Measurements from ENCODE around the gene MRPS21. TPM values are rescaled to one million over a fixed set of nuclear protein-coding genes. Genes with fewer than 3 reads are reported as not detected.
A peak's percentile ranks its signal among the peaks of the same experiment; 100 is the strongest.

MRPS21 gene
- total RNA-seq = 10 to 100 TPM; 62.9 to 68.7 TPM
- 10 to 100 TPM; 68.2 to 89.4 TPM for polyA plus RNA-seq

DNA sequence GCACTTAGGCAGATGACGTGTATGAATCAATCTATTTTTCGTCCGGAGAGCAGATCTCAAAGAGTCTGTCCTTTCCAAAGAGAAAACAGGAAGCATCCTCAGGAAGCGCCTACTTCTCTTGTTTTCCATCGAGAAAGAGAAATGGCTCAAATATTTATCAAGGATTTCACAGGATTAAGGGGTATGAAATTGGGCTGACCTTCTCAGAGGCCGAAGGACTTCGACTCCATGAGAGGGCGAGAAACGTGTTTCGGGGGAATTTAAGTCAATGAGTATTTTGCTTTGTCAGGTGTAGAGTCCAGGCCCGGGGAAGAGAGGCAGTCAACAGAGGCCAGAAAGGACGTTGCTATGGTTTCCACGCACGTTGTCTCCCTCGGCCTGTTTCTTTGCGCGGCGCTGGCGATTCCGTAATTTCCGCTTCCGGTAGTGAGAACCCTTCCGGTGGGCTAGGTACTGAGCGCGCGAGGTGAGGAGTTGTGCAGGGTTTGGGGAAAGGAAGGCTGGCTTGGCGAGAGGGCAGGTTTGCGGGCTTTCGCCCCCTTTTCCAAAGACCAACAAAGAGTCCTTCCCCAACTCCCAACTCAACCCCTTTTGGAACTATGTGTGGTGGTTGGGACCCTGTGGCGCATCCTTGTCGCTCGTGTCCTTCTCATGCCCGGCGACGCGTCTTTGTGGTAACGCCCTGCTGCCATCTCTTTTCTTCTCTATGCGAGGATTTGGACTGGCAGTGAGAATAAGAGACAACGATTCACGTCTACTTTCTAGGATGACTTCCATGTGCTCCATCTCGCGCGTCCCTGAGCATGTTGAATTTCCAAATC is at the start of gene MRPS21:
Gene MRPS21 (plus strand): TSS at position 429 of the 821 bp plus-strand sequence. CDS start 506 bp downstream, outside the sequence.
- peak within 1 kb of the TSS; percentile 90 for H3K27ac ChIP-seq (ENCODE audit: low read depth, low read length)
- ChIA-PET CTCF (ENCODE audit: partially characterized antibody) (no interaction called here), POLR2A (ENCODE audit: partially characterized antibody) (no interaction called here)
- peak; percentile 86 to 90 (median 90) for DNase-seq
- H3K4me1 ChIP-seq (ENCODE audit: insufficient read depth, low read length) = peaks cover 20% of the 10 kb centered on the region
- Mint-ChIP-seq H3K9me3 (no peaks in the 10 kb centered on the region), H3K4me3 (peak within 1 kb of the TSS; percentile 89 to 96 (median 94)), H3K4me1 (peaks cover 20 to 34% (median 29%) of the 10 kb centered on the region in 4 donors), H3K36me3 (peaks cover 16 to 38% of the 10 kb centered on the region in 2 donors), H3K27ac (peak within 1 kb of the TSS; percentile 92 to 100 (median 98)), H3K27me3 (no peaks in the 10 kb centered on the region)
- H3K4me3 ChIP-seq (ENCODE audit: low read length in 2 of 2) = peak within 1 kb of the TSS; percentile 52 to 67
- intact Hi-C loops (cut with micrococcal nuclease) = loop anchor here (1.0 to 2.0 kb wide), 4 partner anchors 11 to 70 kb away; partner anchors contain the start of genes CIART and PRPF3
- no peaks in the 10 kb centered on the region for H3K9me3 ChIP-seq (ENCODE audit: control insufficient read depth in 1 of 2, low read length in 2 of 2)
- peaks cover 7% of the 10 kb centered on the region for H3K36me3 ChIP-seq (ENCODE audit: insufficient read depth, low read length)
- no peaks in the 10 kb centered on the region for H3K27me3 ChIP-seq (ENCODE audit: insufficient read depth, low read length)

DNA sequence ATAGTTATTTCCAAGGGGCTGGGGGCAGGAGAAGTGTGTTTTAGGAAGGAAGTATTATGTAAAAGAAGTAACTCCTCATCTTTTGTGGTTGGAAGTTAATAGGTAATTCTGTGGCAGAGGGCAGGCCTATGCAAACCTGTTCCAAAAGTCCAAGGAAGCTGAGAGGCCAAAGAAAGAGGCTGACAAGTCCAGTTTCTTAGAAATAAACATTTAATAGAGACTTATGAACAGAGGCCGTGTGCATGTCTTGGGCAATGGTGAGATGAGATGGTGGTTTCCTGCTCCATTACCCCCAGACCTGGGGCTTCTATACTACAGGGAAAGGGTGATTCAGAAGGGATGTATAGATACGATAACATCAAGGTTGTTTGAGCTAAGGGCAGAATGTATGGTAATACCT is 43.7 kb upstream of the MRPS21 start:
- ChIA-PET POLR2A (ENCODE audit: partially characterized antibody) (interaction anchor here (0.5 kb wide), 1 partner anchor 906 kb away, joined by 3 read pairs; no protein-coding TSS in a partner anchor), CTCF (ENCODE audit: partially characterized antibody) (interaction anchor here (0.6 to 1.1 kb wide), 2 partner anchors 32 to 91 kb away, joined by 3 read pairs; no protein-coding TSS in a partner anchor)
- Mint-ChIP-seq H3K4me1 (no peaks in the 10 kb centered on the region), H3K27me3 (peaks cover 2 to 3% of the 10 kb centered on the region in 2 donors), H3K36me3 (no peaks in the 10 kb centered on the region), H3K9me3 (no peaks in the 10 kb centered on the region), H3K27ac (no peak overlapping the region), H3K4me3 (no peak overlapping the region)
- Histone ChIP-seq H3K4me3 (ENCODE audit: low read length in 2 of 2) (no peak overlapping the region), H3K9me3 (ENCODE audit: control insufficient read depth in 1 of 2, low read length in 2 of 2) (no peaks in the 10 kb centered on the region), H3K36me3 (ENCODE audit: insufficient read depth, low read length) (no peaks in the 10 kb centered on the region), H3K27ac (ENCODE audit: low read depth, low read length) (no peak overlapping the region), H3K27me3 (ENCODE audit: insufficient read depth, low read length) (no peaks in the 10 kb centered on the region), H3K4me1 (ENCODE audit: insufficient read depth, low read length) (no peaks in the 10 kb centered on the region)
- no peak for DNase-seq
- intact Hi-C loops (cut with micrococcal nuclease) = no loop called here

DNA sequence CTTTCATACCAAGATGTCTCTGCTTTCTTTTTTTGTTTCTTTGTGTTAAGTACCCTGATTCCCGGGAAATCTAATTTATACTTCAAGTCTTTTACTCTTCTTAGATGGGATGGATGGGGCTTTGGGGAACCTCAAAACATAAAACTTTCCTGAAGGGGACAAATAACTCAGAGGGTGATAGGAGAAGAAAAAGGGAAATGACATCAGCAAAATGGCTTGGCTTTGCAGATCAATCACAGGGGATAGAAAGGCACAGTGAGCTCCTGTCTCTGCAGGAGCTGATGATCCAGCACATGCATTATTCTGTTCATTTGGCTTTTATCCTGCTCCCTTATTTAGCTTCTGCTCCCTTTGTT is 37.5 kb upstream of the MRPS21 start:
- H3K36me3 Mint-ChIP-seq = no peaks in the 10 kb centered on the region
- no peaks in the 10 kb centered on the region for H3K9me3 Mint-ChIP-seq
- H3K4me1 ChIP-seq (ENCODE audit: insufficient read depth, low read length) = peaks cover 15% of the 10 kb centered on the region
- H3K27me3 Mint-ChIP-seq = peaks cover 21 to 28% of the 10 kb centered on the region in 2 donors
- H3K27me3 ChIP-seq (ENCODE audit: insufficient read depth, low read length) = peaks cover 27% of the 10 kb centered on the region
- ChIA-PET CTCF (ENCODE audit: partially characterized antibody) (interaction anchor here (0.7 to 4.5 kb wide), 32 partner anchors 9 to 933 kb away, joined by 3 to 45 read pairs (median 5); partner anchors contain the start of genes APH1A, C1orf54, CIART and FALEC), POLR2A (ENCODE audit: partially characterized antibody) (interaction anchor here (0.6 to 1.5 kb wide), 5 partner anchors 12 to 305 kb away, joined by 3 to 7 read pairs (median 4); partner anchors contain the start of gene APH1A)
- no peaks in the 10 kb centered on the region for H3K36me3 ChIP-seq (ENCODE audit: insufficient read depth, low read length)
- peaks cover 8 to 21% (median 13%) of the 10 kb centered on the region in 4 donors for H3K4me1 Mint-ChIP-seq
- intact Hi-C loops (cut with micrococcal nuclease) = loop anchor here (1.0 to 5.0 kb wide), 2 partner anchors 25 to 741 kb away; no protein-coding TSS in a partner anchor
- H3K9me3 ChIP-seq (ENCODE audit: control insufficient read depth in 1 of 2, low read length in 2 of 2) = no peaks in the 10 kb centered on the region
- H3K27ac Mint-ChIP-seq = peak overlapping the region in 2 of 7 donors; percentile 20 to 68
- H3K4me3 ChIP-seq (ENCODE audit: low read length in 2 of 2) = no peak overlapping the region
- no peak for DNase-seq
- peak overlapping the region in 7 of 8 donors; percentile 63 to 85 (median 79) for H3K4me3 Mint-ChIP-seq
- H3K27ac ChIP-seq (ENCODE audit: low read depth, low read length) = no peak overlapping the region

DNA sequence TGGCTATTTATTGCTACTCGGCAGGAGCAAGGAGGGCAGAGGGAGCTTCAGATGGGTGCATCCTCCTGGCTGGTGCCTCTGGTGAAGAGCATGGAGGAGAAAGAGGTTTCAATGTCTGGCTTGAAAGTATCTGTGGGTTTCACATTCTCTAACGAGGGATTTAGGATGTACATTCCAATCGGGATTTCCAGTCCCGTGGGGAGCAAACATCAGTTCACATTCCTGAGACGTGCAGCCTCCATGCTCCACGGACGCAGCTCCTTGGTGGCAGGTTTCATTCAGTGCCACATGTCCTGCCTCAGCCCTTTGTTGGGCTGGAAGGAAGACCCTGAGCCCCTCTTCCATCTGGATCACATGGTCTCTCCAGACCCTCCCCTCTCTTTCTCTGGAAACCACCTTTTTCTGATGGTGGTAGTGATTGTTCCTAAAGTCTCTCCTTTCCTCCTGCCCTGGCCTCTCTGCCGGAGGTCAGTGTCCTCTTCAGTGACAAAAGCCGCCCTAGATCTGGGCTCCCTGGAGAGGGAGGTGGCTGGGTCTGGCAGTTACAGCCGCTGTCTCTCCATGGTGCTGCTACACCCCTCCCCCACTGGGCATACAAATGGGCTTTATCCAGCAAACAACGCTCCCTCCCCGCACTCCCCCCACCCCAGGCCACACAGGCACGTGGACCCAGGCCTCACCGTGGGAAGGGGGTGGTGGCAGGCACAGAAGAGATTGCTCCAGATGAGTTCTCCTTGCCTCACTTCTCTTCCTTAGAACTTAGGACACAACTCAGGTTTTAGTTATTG is 36.9 kb upstream of the MRPS21 start:
- H3K9me3 ChIP-seq (ENCODE audit: control insufficient read depth in 1 of 2, low read length in 2 of 2) = no peaks in the 10 kb centered on the region
- intact Hi-C loops (cut with micrococcal nuclease) = loop anchor here (1.0 to 5.0 kb wide), 2 partner anchors 25 to 741 kb away; no protein-coding TSS in a partner anchor
- Mint-ChIP-seq H3K27ac (no peak overlapping the region), H3K4me1 (peaks cover 8 to 21% (median 13%) of the 10 kb centered on the region in 4 donors), H3K27me3 (peaks cover 21 to 28% of the 10 kb centered on the region in 2 donors), H3K4me3 (peak overlapping the region in 3 of 8 donors; percentile 4 to 85 (median 81)), H3K9me3 (no peaks in the 10 kb centered on the region), H3K36me3 (no peaks in the 10 kb centered on the region)
- no peaks in the 10 kb centered on the region for H3K36me3 ChIP-seq (ENCODE audit: insufficient read depth, low read length)
- H3K4me3 ChIP-seq (ENCODE audit: low read length in 2 of 2) = no peak overlapping the region
- H3K27me3 ChIP-seq (ENCODE audit: insufficient read depth, low read length) = peaks cover 27% of the 10 kb centered on the region
- no peak for DNase-seq
- H3K4me1 ChIP-seq (ENCODE audit: insufficient read depth, low read length) = peaks cover 15% of the 10 kb centered on the region
- no peak overlapping the region for H3K27ac ChIP-seq (ENCODE audit: low read depth, low read length)
- POLR2A ChIA-PET (ENCODE audit: partially characterized antibody) = interaction anchor here (0.6 to 1.5 kb wide), 4 partner anchors 12 to 304 kb away, joined by 3 to 7 read pairs (median 4); partner anchors contain the start of gene APH1A
- CTCF ChIA-PET (ENCODE audit: partially characterized antibody) = interaction anchor here (0.7 to 4.5 kb wide), 31 partner anchors 9 to 933 kb away, joined by 3 to 45 read pairs (median 5); partner anchors contain the start of genes APH1A, C1orf54, CIART and FALEC

DNA sequence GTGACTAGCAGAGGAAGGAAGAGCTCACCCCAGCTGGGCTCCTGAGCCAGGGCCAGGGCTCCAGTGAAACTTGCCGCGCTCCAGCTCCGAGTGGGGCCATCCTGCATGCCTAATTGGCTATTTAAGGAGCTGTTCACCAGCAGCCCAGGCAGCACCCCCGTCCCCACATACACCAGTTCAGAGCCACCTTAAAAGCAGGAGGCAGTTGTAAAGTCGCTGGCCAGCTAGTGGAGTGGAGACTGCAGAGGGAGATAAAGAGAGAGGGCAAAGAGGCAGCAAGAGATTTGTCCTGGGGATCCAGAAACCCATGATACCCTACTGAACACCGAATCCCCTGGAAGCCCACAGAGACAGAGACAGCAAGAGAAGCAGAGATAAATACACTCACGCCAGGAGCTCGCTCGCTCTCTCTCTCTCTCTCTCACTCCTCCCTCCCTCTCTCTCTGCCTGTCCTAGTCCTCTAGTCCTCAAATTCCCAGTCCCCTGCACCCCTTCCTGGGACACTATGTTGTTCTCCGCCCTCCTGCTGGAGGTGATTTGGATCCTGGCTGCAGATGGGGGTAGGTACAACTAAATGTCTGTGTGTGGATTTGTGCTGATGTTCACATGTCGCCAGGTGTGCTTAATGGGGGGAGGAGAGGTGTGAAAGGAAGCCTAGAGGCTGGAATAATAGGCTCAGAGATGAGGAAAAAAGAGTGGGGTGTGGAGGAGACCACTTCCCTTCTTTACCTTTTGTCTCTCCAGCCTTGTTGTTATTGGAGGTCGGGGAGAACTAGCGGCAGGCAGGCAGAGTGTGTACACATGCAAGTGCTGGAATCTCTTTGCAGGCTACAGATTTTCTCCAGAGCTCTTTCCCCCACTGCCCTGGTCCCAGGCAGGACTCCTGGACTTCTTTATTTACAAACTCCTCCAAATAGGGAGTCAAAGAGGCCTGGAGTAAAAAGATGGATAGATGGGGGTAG is 35.8 kb upstream of the MRPS21 start, which contains the start of gene CA14:
Gene CA14 (plus strand): TSS at position 151 of the 962 bp plus-strand sequence. CDS start 355 bp downstream, at position 506.
- ChIA-PET POLR2A (ENCODE audit: partially characterized antibody) (no interaction called here), CTCF (ENCODE audit: partially characterized antibody) (interaction anchor here (4.5 kb wide), 1 partner anchor 24 kb away, joined by 45 read pairs; the partner anchor contains the start of gene CIART)
- H3K4me1 Mint-ChIP-seq = peaks cover 8 to 25% (median 13%) of the 10 kb centered on the region in 4 donors
- H3K4me3 Mint-ChIP-seq = peak within 1 kb of the TSS in 2 of 8 donors; percentile 4 to 81
- H3K27ac Mint-ChIP-seq = peak within 1 kb of the TSS in 1 of 7 donors; percentile 55
- intact Hi-C loops (cut with micrococcal nuclease) = loop anchor here (5.0 kb wide), 1 partner anchor 739 kb away; no protein-coding TSS in a partner anchor
- H3K27ac ChIP-seq (ENCODE audit: low read depth, low read length) = no peak within 1 kb of the TSS
- no peaks in the 10 kb centered on the region for H3K9me3 Mint-ChIP-seq
- H3K27me3 Mint-ChIP-seq = peaks cover 21 to 28% of the 10 kb centered on the region in 2 donors
- H3K4me3 ChIP-seq (ENCODE audit: low read length in 2 of 2) = no peak within 1 kb of the TSS
- no peaks in the 10 kb centered on the region for H3K36me3 Mint-ChIP-seq
- no peaks in the 10 kb centered on the region for H3K9me3 ChIP-seq (ENCODE audit: control insufficient read depth in 1 of 2, low read length in 2 of 2)
- peaks cover 15% of the 10 kb centered on the region for H3K4me1 ChIP-seq (ENCODE audit: insufficient read depth, low read length)
- peaks cover 27% of the 10 kb centered on the region for H3K27me3 ChIP-seq (ENCODE audit: insufficient read depth, low read length)
- no peaks in the 10 kb centered on the region for H3K36me3 ChIP-seq (ENCODE audit: insufficient read depth, low read length)
- no peak for DNase-seq

DNA sequence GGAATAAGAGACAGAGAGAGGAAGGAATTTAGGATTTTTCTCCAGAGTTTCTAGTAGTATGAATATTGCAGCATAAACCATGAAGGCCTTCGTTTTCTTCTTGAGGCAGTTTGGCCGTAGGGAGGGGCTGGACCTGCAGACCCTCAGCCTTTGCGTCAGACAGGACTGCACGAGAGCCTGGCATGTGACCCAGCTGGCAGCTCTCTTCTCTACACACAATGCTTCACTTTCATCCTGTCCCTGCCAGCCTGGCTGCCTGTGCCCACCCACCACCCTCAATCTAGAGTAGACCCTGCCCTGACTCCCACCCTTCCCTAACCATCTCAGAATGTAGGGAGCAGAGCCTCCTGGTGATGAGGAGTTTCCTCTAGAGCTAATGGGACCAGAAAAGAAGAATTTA is 34.4 kb upstream of the MRPS21 start:
- CTCF ChIA-PET (ENCODE audit: partially characterized antibody) = no interaction called here
- H3K4me3 ChIP-seq (ENCODE audit: low read length in 2 of 2) = no peak overlapping the region
- H3K27ac Mint-ChIP-seq = no peak overlapping the region
- POLR2A ChIA-PET (ENCODE audit: partially characterized antibody) = no interaction called here
- no peaks in the 10 kb centered on the region for H3K9me3 Mint-ChIP-seq
- H3K9me3 ChIP-seq (ENCODE audit: control insufficient read depth in 1 of 2, low read length in 2 of 2) = no peaks in the 10 kb centered on the region
- no peaks in the 10 kb centered on the region for H3K36me3 Mint-ChIP-seq
- peaks cover 8 to 25% (median 13%) of the 10 kb centered on the region in 4 donors for H3K4me1 Mint-ChIP-seq
- peak overlapping the region in 1 of 8 donors; percentile 49 for H3K4me3 Mint-ChIP-seq
- DNase-seq = no peak
- peaks cover under 1% of the 10 kb centered on the region for H3K36me3 ChIP-seq (ENCODE audit: insufficient read depth, low read length)
- H3K27me3 Mint-ChIP-seq = peaks cover 21 to 24% of the 10 kb centered on the region in 2 donors
- H3K4me1 ChIP-seq (ENCODE audit: insufficient read depth, low read length) = peaks cover 15% of the 10 kb centered on the region
- peaks cover 27% of the 10 kb centered on the region for H3K27me3 ChIP-seq (ENCODE audit: insufficient read depth, low read length)
- intact Hi-C loops (cut with micrococcal nuclease) = loop anchor here (5.0 kb wide), 1 partner anchor 738 kb away; no protein-coding TSS in a partner anchor
- no peak overlapping the region for H3K27ac ChIP-seq (ENCODE audit: low read depth, low read length)

Data from CD4-positive, alpha-beta memory T cell (primary cell).